ENCODE data around the gene DUOX2.
"Not testable (repeated sequence)": the region's sequence is repeated elsewhere in the genome, so short reads cannot be mapped to it uniquely, and the experiment has no call there.

DNA sequence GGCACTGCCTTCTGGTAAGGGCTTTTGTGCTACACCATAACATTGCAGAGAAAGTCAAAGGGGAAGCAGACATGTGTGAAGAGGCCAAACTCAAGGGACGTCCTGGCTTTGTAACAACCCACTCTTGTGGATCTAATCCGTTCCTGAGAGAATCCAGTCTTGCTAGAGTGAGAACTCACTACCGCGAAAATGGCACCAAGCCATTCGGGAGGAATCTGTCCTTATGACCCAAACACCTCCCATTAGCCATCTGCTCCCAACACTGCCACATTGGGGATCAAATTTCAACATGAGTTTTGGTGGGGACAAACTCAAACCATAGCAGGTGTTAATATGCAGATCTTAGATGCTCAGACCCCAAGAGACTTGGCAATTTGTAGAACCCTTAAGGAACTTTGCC is 34.8 kb downstream of the DUOX2 start:
- TF ChIP-seq, protein P1, sequence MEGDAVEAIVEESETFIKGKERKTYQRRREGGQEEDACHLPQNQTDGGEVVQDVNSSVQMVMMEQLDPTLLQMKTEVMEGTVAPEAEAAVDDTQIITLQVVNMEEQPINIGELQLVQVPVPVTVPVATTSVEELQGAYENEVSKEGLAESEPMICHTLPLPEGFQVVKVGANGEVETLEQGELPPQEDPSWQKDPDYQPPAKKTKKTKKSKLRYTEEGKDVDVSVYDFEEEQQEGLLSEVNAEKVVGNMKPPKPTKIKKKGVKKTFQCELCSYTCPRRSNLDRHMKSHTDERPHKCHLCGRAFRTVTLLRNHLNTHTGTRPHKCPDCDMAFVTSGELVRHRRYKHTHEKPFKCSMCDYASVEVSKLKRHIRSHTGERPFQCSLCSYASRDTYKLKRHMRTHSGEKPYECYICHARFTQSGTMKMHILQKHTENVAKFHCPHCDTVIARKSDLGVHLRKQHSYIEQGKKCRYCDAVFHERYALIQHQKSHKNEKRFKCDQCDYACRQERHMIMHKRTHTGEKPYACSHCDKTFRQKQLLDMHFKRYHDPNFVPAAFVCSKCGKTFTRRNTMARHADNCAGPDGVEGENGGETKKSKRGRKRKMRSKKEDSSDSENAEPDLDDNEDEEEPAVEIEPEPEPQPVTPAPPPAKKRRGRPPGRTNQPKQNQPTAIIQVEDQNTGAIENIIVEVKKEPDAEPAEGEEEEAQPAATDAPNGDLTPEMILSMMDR (tag by site-specific recombination; IDR thresholded peaks at IDR 0.05), result not testable (repeated sequence)
- not testable (repeated sequence) for TF ChIP-seq ZNF521, ZNF571, ZNF24 (tag by site-specific recombination; IDR thresholded peaks at IDR 0.05)
- TF ChIP-seq, protein P2, sequence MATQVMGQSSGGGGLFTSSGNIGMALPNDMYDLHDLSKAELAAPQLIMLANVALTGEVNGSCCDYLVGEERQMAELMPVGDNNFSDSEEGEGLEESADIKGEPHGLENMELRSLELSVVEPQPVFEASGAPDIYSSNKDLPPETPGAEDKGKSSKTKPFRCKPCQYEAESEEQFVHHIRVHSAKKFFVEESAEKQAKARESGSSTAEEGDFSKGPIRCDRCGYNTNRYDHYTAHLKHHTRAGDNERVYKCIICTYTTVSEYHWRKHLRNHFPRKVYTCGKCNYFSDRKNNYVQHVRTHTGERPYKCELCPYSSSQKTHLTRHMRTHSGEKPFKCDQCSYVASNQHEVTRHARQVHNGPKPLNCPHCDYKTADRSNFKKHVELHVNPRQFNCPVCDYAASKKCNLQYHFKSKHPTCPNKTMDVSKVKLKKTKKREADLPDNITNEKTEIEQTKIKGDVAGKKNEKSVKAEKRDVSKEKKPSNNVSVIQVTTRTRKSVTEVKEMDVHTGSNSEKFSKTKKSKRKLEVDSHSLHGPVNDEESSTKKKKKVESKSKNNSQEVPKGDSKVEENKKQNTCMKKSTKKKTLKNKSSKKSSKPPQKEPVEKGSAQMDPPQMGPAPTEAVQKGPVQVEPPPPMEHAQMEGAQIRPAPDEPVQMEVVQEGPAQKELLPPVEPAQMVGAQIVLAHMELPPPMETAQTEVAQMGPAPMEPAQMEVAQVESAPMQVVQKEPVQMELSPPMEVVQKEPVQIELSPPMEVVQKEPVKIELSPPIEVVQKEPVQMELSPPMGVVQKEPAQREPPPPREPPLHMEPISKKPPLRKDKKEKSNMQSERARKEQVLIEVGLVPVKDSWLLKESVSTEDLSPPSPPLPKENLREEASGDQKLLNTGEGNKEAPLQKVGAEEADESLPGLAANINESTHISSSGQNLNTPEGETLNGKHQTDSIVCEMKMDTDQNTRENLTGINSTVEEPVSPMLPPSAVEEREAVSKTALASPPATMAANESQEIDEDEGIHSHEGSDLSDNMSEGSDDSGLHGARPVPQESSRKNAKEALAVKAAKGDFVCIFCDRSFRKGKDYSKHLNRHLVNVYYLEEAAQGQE (tag by site-specific recombination; IDR thresholded peaks at IDR 0.05), result not testable (repeated sequence)
- TF ChIP-seq, protein P3, sequence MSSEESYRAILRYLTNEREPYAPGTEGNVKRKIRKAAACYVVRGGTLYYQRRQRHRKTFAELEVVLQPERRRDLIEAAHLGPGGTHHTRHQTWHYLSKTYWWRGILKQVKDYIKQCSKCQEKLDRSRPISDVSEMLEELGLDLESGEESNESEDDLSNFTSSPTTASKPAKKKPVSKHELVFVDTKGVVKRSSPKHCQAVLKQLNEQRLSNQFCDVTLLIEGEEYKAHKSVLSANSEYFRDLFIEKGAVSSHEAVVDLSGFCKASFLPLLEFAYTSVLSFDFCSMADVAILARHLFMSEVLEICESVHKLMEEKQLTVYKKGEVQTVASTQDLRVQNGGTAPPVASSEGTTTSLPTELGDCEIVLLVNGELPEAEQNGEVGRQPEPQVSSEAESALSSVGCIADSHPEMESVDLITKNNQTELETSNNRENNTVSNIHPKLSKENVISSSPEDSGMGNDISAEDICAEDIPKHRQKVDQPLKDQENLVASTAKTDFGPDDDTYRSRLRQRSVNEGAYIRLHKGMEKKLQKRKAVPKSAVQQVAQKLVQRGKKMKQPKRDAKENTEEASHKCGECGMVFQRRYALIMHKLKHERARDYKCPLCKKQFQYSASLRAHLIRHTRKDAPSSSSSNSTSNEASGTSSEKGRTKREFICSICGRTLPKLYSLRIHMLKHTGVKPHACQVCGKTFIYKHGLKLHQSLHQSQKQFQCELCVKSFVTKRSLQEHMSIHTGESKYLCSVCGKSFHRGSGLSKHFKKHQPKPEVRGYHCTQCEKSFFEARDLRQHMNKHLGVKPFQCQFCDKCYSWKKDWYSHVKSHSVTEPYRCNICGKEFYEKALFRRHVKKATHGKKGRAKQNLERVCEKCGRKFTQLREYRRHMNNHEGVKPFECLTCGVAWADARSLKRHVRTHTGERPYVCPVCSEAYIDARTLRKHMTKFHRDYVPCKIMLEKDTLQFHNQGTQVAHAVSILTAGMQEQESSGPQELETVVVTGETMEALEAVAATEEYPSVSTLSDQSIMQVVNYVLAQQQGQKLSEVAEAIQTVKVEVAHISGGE (tag by site-specific recombination; conservative IDR thresholded peaks at IDR 0.05; ENCODE audit: low read depth), result not testable (repeated sequence)

All from HEK293 (cell line).